HG03095 (cell line): ENCODE data around the gene KLRF2.

Source experiments
- ATAC-seq: cut with Tn5 transposase; IDR thresholded peaks from one replicate; pipeline ENCODE4 v1.9.1; 2021; ENCODE audit warnings: moderate library complexity; ENCODE audit not compliant: unreplicated experiment

The KLRF2 gene

GRCh38 chr12:9933958-9934357 is 52.7 kb downstream of the KLRF2 start:
- no peak for ATAC-seq

- no peak for ATAC-seq
Measured at GRCh38 chr12:9935026-9935425, 53.7 kb downstream of the KLRF2 start.

- ATAC-seq = no peak
Measured at GRCh38 chr12:9936591-9936990, 55.3 kb downstream of the KLRF2 start.

GRCh38 chr12:9940375-9940774 is 59.1 kb downstream of the KLRF2 start:
- ATAC-seq = no peak

GRCh38 chr12:9941838-9942237 is 60.5 kb downstream of the KLRF2 start:
- no peak for ATAC-seq

- no peak for ATAC-seq
Measured at GRCh38 chr12:9943240-9943639, 62.0 kb downstream of the KLRF2 start.

- no peak for ATAC-seq
Measured at GRCh38 chr12:9944391-9944790, 63.1 kb downstream of the KLRF2 start.
